Keratinocyte (primary cell): ENCODE results near the gene KRT6C. TPM values are rescaled to one million over a fixed set of nuclear protein-coding genes. Genes with fewer than 3 reads are reported as not detected.

Experiments
- DNase-seq: peaks from one replicate; pipeline ENCODE4 v3.0.0-alpha.2; 2011; ENCODE audit warnings: low read depth, missing footprints, low spot score
- FAIRE-seq: peaks from 2 replicates; lab custom pipeline; 2011; peaks lifted over from hg19 to GRCh38; lab: Jason Lieb, UNC
- H2AFZ ChIP-seq: 2 replicates; pipeline ENCODE4 v1.6.0; 2012; ENCODE audit warnings: low read length, control low read depth, inconsistent platforms; ENCODE audit not compliant: control insufficient read depth
- H3K27ac ChIP-seq: 2 replicates; pipeline ENCODE4 v1.5.1; 2011; ENCODE audit warnings: low read length; ENCODE audit not compliant: control insufficient read depth, insufficient read depth
- H3K27me3 ChIP-seq: 3 replicates; pipeline ENCODE4 v1.6.0; 2011; ENCODE audit warnings: low read length; ENCODE audit not compliant: control insufficient read depth, insufficient read depth; ENCODE audit errors: extremely low read depth
- H3K36me3 ChIP-seq, 2 experiments: 2 replicates in 1 of 2; 3 replicates in 1 of 2; pipeline ENCODE4 v1.5.1; 2011; ENCODE audit warnings: low read length in 2 of 2, mild to moderate bottlenecking in 1 of 2; ENCODE audit not compliant: control insufficient read depth in 2 of 2, insufficient read depth in 2 of 2; ENCODE audit errors: extremely low read depth in 1 of 2
- H3K4me1 ChIP-seq: 3 replicates; pipeline ENCODE4 v1.5.1; 2011; ENCODE audit warnings: low read length; ENCODE audit not compliant: control insufficient read depth, insufficient read depth; ENCODE audit errors: extremely low read depth
- H3K4me2 ChIP-seq: 3 replicates; pipeline ENCODE4 v1.6.0; 2011; ENCODE audit warnings: low read depth, low read length; ENCODE audit not compliant: control insufficient read depth, insufficient read depth; ENCODE audit errors: extremely low read depth
- H3K4me3 ChIP-seq, 3 experiments: fragments of 200-600 bp in 1 of 3; sonication (generic) in 1 of 3; 2 replicates in 2 of 3; 3 replicates in 1 of 3; pipeline ENCODE4 v1.5.1; 2011 to 2016; ENCODE audit warnings: low read length in 3 of 3, mild to moderate bottlenecking in 3 of 3, control low read depth in 2 of 3, inconsistent platforms in 1 of 3, low read depth in 1 of 3, mixed read lengths in 1 of 3, mixed run types in 1 of 3, moderate library complexity in 1 of 3; ENCODE audit not compliant: control insufficient read depth in 2 of 3, insufficient read depth in 2 of 3; ENCODE audit errors: extremely low read depth in 1 of 3
- H3K79me2 ChIP-seq: 2 replicates; pipeline ENCODE4 v1.6.0; 2012; ENCODE audit warnings: low read length; ENCODE audit not compliant: control insufficient read depth, insufficient read depth
- H3K9ac ChIP-seq: 3 replicates; pipeline ENCODE4 v1.6.0; 2011; ENCODE audit warnings: low read length; ENCODE audit not compliant: control insufficient read depth, insufficient read depth; ENCODE audit errors: extremely low read depth
- H3K9me1 ChIP-seq: 3 replicates; pipeline ENCODE4 v1.6.0; 2011; ENCODE audit warnings: low read length; ENCODE audit not compliant: control insufficient read depth, insufficient read depth; ENCODE audit errors: extremely low read depth
- H3K9me3 ChIP-seq: 2 replicates; pipeline ENCODE4 v1.5.1; 2012; ENCODE audit warnings: low read depth, low read length; ENCODE audit not compliant: control insufficient read depth
- H4K20me1 ChIP-seq: 3 replicates; pipeline ENCODE4 v1.6.0; 2011; ENCODE audit warnings: low read length; ENCODE audit not compliant: control insufficient read depth, insufficient read depth; ENCODE audit errors: extremely low read depth
- EZH2 ChIP-seq: IDR thresholded peaks from one replicate; pipeline ENCODE4 v1.6.1; 2012; ENCODE audit warnings: inconsistent platforms, mild to moderate bottlenecking, low read length, moderate library complexity
- dilution Hi-C: fragments of 300-500 bp; cut with MboI; formaldehyde crosslinking; loops from one replicate; pipeline ENCODE4 v1.7.0; 2020; ENCODE audit warnings: low sequenced_read_pairs; ENCODE audit not compliant: extremely low pct_ligation_motif_present
- polyA minus RNA-seq, 3 experiments: library from RNA; depleted of rRNA, polyadenylated mRNA; stranded (reverse); fragments of >200 nt; gene quantifications; 1 replicate in 1 of 3; 2 replicates in 1 of 3; 3 replicates in 1 of 3; pipeline ENCODE4 v1.2.3, GENCODE V29; 2011
- polyA plus RNA-seq, 5 experiments: library from polyadenylated mRNA; depleted of rRNA in 3 of 5; stranded (reverse) in 3 of 5; stranded (forward) in 1 of 5; unstranded in 1 of 5; fragments of >200 nt; gene quantifications; 1 replicate in 1 of 5; 2 replicates in 3 of 5; 3 replicates in 1 of 5; pipeline versions ENCODE4 v1.2.1 to v1.2.3, GENCODE V29; 2011 to 2012; ENCODE audit warnings: missing spikeins in 2 of 5, low read depth in 1 of 5, low replicate concordance in 1 of 5
- TF ChIP-seq, protein P1 (sequence below), 3 experiments: IDR thresholded peaks in 1 of 3; conservative IDR thresholded peaks in 1 of 3; optimal IDR thresholded peaks in 1 of 3; 2 replicates in 2 of 3; 3 replicates in 1 of 3; pipeline versions ENCODE3 to v1.5.1; 2011; ENCODE audit warnings: low read length in 3 of 3, mild to moderate bottlenecking in 3 of 3, moderate library complexity in 2 of 3, control low read depth in 1 of 3, inconsistent platforms in 1 of 3; ENCODE audit not compliant: insufficient read depth in 2 of 3; ENCODE audit errors: extremely low read depth in 1 of 3

KRT6C gene
- 203 to 1,358 TPM (median 357 TPM) in 3 replicates for polyA plus RNA-seq
- 180 TPM for polyA plus RNA-seq (2011; ENCODE audit: low read depth)
- polyA plus RNA-seq (2011; cell fraction: cytosol; rRNA removed) = 276 and 391 TPM in 2 replicates
- polyA plus RNA-seq (2011; cell fraction: nucleus; rRNA removed) = 374 and 380 TPM in 2 replicates
- 210 and 280 TPM in 2 replicates for polyA plus RNA-seq (2012; ENCODE audit: low replicate concordance)
- polyA minus RNA-seq = 453 to 1,813 TPM (median 710 TPM) in 3 replicates
- 562 TPM for polyA minus RNA-seq (2011; cell fraction: cytosol; rRNA and poly(A)+ RNA removed)
- 354 and 380 TPM in 2 replicates for polyA minus RNA-seq (2011; cell fraction: nucleus; rRNA and poly(A)+ RNA removed)

DNA sequence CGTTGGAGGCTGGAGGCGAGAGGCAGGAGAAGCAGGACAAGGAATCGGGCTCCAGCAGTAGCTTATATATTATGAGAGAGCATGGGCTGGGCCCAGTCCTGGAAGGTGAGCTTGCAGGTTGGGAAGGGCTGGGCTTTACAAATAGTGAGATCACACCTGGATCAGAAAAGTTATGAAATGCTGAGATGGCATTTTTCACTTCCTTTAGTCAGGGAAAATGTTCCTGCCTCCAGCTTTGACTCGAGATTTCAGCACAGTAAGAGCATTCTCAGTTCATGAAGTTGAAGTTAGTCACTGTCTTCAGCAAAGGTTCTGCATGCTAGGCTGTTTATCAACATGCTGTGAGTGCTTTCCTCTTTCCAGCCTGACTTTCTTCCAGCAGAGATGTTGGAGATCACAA lies at the start of gene KRT6C:
Gene KRT6C, minus strand, starts transcription at position 38 of the 400 bp plus-strand sequence. CDS start 68 bp downstream, outside the sequence.
- Histone ChIP-seq H3K4me1 (peaks cover 9% of the 10 kb centered on the region), H3K27me3 (no peaks in the 10 kb centered on the region), H3K79me2 (no peaks in the 10 kb centered on the region), H4K20me1 (no peaks in the 10 kb centered on the region), H3K9me3 (no peaks in the 10 kb centered on the region), H3K27ac (no peak within 1 kb of the TSS), H3K4me3 (peak within 1 kb of the TSS in 1 of 3 experiments; percentile 29), H2AFZ (peak within 1 kb of the TSS; percentile 19), H3K9me1 (no peaks in the 10 kb centered on the region), H3K9ac (no peak within 1 kb of the TSS), H3K4me2 (peak within 1 kb of the TSS; percentile 12), H3K36me3 (peaks cover 0 to 2% of the 10 kb centered on the region in 2 experiments)
- FAIRE-seq (peak; percentile 87), DNase-seq (no peak)
- no peak for TF ChIP-seq EZH2
- TF ChIP-seq, protein P1, sequence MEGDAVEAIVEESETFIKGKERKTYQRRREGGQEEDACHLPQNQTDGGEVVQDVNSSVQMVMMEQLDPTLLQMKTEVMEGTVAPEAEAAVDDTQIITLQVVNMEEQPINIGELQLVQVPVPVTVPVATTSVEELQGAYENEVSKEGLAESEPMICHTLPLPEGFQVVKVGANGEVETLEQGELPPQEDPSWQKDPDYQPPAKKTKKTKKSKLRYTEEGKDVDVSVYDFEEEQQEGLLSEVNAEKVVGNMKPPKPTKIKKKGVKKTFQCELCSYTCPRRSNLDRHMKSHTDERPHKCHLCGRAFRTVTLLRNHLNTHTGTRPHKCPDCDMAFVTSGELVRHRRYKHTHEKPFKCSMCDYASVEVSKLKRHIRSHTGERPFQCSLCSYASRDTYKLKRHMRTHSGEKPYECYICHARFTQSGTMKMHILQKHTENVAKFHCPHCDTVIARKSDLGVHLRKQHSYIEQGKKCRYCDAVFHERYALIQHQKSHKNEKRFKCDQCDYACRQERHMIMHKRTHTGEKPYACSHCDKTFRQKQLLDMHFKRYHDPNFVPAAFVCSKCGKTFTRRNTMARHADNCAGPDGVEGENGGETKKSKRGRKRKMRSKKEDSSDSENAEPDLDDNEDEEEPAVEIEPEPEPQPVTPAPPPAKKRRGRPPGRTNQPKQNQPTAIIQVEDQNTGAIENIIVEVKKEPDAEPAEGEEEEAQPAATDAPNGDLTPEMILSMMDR (optimal IDR thresholded peaks at IDR 0.05 in 1 of 3, IDR thresholded peaks at IDR 0.05 in 1 of 3, conservative IDR thresholded peaks at IDR 0.05 in 1 of 3; ENCODE audit: extremely low read depth in 1 of 3, insufficient read depth in 2 of 3, low read length in 3 of 3) = no peak
- dilution Hi-C loops = no loop called here

DNA sequence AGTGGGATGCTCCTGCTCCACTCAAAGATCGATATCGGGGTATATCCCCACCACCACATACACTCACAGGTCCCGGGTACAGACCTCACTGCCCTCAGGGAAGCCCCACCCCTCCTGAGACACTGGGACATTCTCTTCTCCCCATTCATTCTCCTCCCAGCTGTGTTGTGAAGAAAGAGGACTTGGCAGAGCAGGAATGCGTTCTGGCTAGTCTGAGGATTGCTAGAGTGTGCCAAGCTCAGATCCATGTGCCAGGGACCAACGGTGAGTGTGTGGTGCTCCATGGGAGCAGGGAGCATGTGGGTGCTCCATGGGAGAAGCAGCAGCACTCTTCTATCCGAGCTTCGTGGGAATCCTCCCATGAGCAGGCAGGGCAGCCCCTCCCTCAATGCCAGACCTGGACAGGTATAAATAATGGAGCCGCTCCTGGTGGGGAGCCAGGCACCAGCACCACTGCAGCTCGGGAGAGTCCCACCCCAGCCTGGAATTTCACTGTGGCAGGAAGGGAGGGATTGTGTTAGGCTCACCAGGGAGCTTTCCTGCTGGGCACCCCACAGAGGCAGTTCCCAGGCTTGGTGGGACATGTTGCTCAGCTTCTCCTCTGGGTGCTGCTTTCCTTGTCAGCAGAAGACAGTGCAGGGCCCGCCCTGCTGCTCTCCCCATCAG lies 48.9 kb upstream of the KRT6C start:
- dilution Hi-C loops = no loop called here
- Histone ChIP-seq H3K4me2 (peak overlapping the region; percentile 96), H3K4me1 (peaks cover 71% of the 10 kb centered on the region)

More for the DNA sequence above, 48.9 kb upstream of the KRT6C start:
- H3K36me3 ChIP-seq = peaks cover 10 to 22% of the 10 kb centered on the region in 2 experiments
- peak overlapping the region; percentile 92 for H3K9ac ChIP-seq
- TF ChIP-seq, protein P1 (optimal IDR thresholded peaks at IDR 0.05 in 1 of 3, IDR thresholded peaks at IDR 0.05 in 1 of 3, conservative IDR thresholded peaks at IDR 0.05 in 1 of 3; ENCODE audit: extremely low read depth in 1 of 3, insufficient read depth in 2 of 3, low read length in 3 of 3) = no peak
- TF ChIP-seq EZH2 = no peak
- H2AFZ ChIP-seq = no peak overlapping the region
- peak overlapping the region; percentile 98 for H3K27ac ChIP-seq
- H3K9me3 ChIP-seq = no peaks in the 10 kb centered on the region
- peak overlapping the region; percentile 30 to 66 (median 64) for H3K4me3 ChIP-seq
- peaks cover 27% of the 10 kb centered on the region for H4K20me1 ChIP-seq
- H3K27me3 ChIP-seq = no peaks in the 10 kb centered on the region
- FAIRE-seq (peak; percentile 99), DNase-seq (peak; percentile 99)
- peaks cover 21% of the 10 kb centered on the region for H3K79me2 ChIP-seq
- no peaks in the 10 kb centered on the region for H3K9me1 ChIP-seq
